ENCODE measurements around the gene CCDC192. TPM values are rescaled to one million over a fixed set of nuclear protein-coding genes. Genes with fewer than 3 reads are reported as not detected.

Gene CCDC192
- total RNA-seq, 3 donors from 2014 or later: 1.3 TPM; not detected in 2

DNA sequence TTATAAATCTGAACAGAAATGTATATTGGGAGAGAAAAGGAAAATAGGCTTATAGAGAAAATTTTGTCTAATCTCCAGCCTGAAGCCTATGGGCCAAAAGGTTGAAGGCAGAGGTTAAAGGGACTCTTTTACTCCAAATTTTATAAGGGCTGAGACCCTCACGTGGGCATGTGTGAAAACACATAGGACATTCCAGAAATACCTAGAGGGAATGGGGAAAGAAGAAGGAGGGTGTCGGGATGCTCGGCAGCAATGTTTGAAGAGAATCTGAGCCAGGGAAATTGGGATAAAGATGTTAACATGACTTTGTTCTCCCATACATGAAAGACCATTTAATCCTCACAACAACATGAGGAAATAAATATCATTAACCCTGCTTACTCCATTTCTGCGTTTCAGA lies 278.3 kb downstream of the CCDC192 start:
- no peak for TF ChIP-seq POLR2AphosphoS5 (IDR thresholded peaks at IDR 0.05)
- no peak for TF ChIP-seq POLR2A (IDR thresholded peaks at IDR 0.05)
- TF ChIP-seq, protein P1, sequence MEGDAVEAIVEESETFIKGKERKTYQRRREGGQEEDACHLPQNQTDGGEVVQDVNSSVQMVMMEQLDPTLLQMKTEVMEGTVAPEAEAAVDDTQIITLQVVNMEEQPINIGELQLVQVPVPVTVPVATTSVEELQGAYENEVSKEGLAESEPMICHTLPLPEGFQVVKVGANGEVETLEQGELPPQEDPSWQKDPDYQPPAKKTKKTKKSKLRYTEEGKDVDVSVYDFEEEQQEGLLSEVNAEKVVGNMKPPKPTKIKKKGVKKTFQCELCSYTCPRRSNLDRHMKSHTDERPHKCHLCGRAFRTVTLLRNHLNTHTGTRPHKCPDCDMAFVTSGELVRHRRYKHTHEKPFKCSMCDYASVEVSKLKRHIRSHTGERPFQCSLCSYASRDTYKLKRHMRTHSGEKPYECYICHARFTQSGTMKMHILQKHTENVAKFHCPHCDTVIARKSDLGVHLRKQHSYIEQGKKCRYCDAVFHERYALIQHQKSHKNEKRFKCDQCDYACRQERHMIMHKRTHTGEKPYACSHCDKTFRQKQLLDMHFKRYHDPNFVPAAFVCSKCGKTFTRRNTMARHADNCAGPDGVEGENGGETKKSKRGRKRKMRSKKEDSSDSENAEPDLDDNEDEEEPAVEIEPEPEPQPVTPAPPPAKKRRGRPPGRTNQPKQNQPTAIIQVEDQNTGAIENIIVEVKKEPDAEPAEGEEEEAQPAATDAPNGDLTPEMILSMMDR (IDR thresholded peaks at IDR 0.05): no peak
- intact Hi-C loops (cut with DNase I; ENCODE audit: low total_unique reads): no loop called here
- Histone ChIP-seq H3K4me1 (no peaks in the 10 kb centered on the region), H3K27ac (no peak overlapping the region), H3K9me3 (no peaks in the 10 kb centered on the region), H3K36me3 (no peaks in the 10 kb centered on the region), H3K4me3 (no peak overlapping the region), H3K27me3 (no peaks in the 10 kb centered on the region)
- DNase-seq (ENCODE audit: low spot score in 2 of 2): no peak

- H3K4me3 ChIP-seq: no peak overlapping the region
- H3K27me3 ChIP-seq: no peaks in the 10 kb centered on the region
- H3K9me3 ChIP-seq: no peaks in the 10 kb centered on the region
- TF ChIP-seq POLR2A (IDR thresholded peaks at IDR 0.05): no peak
- TF ChIP-seq POLR2AphosphoS5 (IDR thresholded peaks at IDR 0.05): no peak
- TF ChIP-seq, protein P1 (IDR thresholded peaks at IDR 0.05): no peak
- no peaks in the 10 kb centered on the region for H3K4me1 ChIP-seq
- H3K27ac ChIP-seq: no peak overlapping the region
- DNase-seq (ENCODE audit: low spot score in 2 of 2): no peak
- no peaks in the 10 kb centered on the region for H3K36me3 ChIP-seq
- intact Hi-C loops (cut with DNase I; ENCODE audit: low total_unique reads): no loop called here
These were observed 282.7 kb downstream of the CCDC192 start for GRCh38 chr5:127985811-127986325.

DNA sequence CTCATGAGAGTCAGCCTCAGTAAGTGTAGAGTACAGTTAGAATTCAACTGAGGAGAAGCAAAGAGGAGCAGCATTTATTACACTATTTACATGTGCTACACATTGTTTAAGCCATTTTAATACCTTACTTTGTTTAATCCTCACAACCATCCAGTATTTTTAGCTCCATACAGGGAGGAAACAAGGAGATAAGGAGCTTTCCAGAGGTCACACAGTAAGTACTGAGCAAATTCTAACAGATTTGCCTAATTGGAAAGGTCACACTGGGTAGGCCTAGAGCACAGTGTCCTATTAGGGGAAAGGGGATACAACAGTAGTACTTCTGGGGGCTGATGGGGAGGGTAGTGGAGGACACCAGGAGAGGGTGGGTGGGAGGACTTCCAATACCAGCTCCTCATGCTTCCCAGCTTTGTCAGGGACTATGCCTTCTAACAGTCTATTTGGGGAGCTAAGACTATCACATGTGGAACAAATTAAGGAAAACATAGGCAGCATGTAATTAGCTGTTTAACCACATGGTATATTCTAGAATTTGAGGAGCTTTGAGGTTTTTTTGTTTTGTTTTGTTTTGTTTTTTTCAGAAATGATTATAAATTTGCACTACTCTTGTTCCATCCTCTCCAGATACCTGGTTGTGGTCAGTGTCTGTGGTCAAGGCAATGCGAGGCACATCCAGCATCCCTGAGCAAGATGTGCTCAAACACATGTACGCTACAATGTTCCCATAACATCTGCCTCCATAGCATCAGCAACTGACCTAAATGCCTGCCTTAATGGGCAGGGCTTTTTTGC lies 284.4 kb downstream of the CCDC192 start:
- Histone ChIP-seq H3K36me3 (no peaks in the 10 kb centered on the region), H3K4me1 (no peaks in the 10 kb centered on the region), H3K27me3 (no peaks in the 10 kb centered on the region), H3K4me3 (no peak overlapping the region), H3K27ac (no peak overlapping the region), H3K9me3 (no peaks in the 10 kb centered on the region)
- DNase-seq (ENCODE audit: low spot score in 2 of 2): no peak
- TF ChIP-seq, protein P1 (IDR thresholded peaks at IDR 0.05): no peak
- TF ChIP-seq POLR2AphosphoS5 (IDR thresholded peaks at IDR 0.05): no peak
- intact Hi-C loops (cut with DNase I; ENCODE audit: low total_unique reads): no loop called here

- intact Hi-C loops (cut with DNase I; ENCODE audit: low total_unique reads): no loop called here
- no peaks in the 10 kb centered on the region for H3K9me3 ChIP-seq
- DNase-seq (ENCODE audit: low spot score in 2 of 2): no peak
- H3K27ac ChIP-seq: no peak overlapping the region
- no peaks in the 10 kb centered on the region for H3K4me1 ChIP-seq
- H3K4me3 ChIP-seq: no peak overlapping the region
- TF ChIP-seq POLR2A (IDR thresholded peaks at IDR 0.05): no peak
- H3K27me3 ChIP-seq: no peaks in the 10 kb centered on the region
- no peaks in the 10 kb centered on the region for H3K36me3 ChIP-seq
These were observed 285.1 kb downstream of the CCDC192 start for GRCh38 chr5:127988146-127988760.

Other genes with a start within 250 kb of the CCDC192 start
- 10 to 100 TPM; 37.8 to 59.1 (median 53.7) TPM for gene PRRC1, start 185.8 kb upstream of the CCDC192 start, total RNA-seq
- not detected for gene CTXN3, start 54.3 kb upstream of the CCDC192 start, total RNA-seq